C4-2B (cell line): ENCODE measurements around the gene NDUFAF5.

Source experiments
- CTCF ChIP-seq: fragments of 450-650 bp; conservative IDR thresholded peaks from 2 replicates; pipeline ENCODE4 v1.5.1; 2017; ENCODE audit warnings: mild to moderate bottlenecking
- ZFX ChIP-seq: fragments of 450-650 bp; IDR thresholded peaks from 2 replicates; pipeline ENCODE4 v1.6.1; 2017

- TF ChIP-seq CTCF, result no peak
- TF ChIP-seq ZFX, result no peak
Measured at GRCh38 chr20:13735826-13736225, 49.0 kb upstream of the NDUFAF5 start.
